Suprapubic skin (tissue), 4 donors: ENCODE results near the gene SMARCA4. TPM values are rescaled to one million over a fixed set of nuclear protein-coding genes. Genes with fewer than 3 reads are reported as not detected.

Source experiments
- DNase-seq, 2 donors: peaks; one replicate each; pipeline ENCODE4 v3.0.0-alpha.2; 2019; ENCODE audit warnings: low spot score in 2 of 2
- H3K27ac ChIP-seq: fragments of 200-600 bp; sonication (generic); one replicate; pipeline ENCODE4 v1.5.1; 2019
- H3K27me3 ChIP-seq: fragments of 200-600 bp; sonication (generic); one replicate; pipeline ENCODE4 v1.5.1; 2019
- H3K36me3 ChIP-seq: fragments of 200-600 bp; sonication (generic); one replicate; pipeline ENCODE4 v1.5.1; 2019
- H3K4me1 ChIP-seq: fragments of 200-600 bp; sonication (generic); one replicate; pipeline ENCODE4 v1.5.1; 2019
- H3K4me3 ChIP-seq: fragments of 200-600 bp; sonication (generic); one replicate; pipeline ENCODE4 v1.5.1; 2019; ENCODE audit warnings: mild to moderate bottlenecking
- H3K9me3 ChIP-seq: fragments of 200-600 bp; sonication (generic); one replicate; pipeline ENCODE4 v1.5.1; 2019
- CTCF ChIP-seq, 2 donors: fragments of 200-600 bp in 1 of 2; fragments of 450-650 bp in 1 of 2; sonication (generic) in 1 of 2; IDR thresholded peaks; one replicate each; pipeline ENCODE4 v1.5.1; 2016 to 2019; ENCODE audit warnings: antibody characterized with exemption in 2 of 2, mild to moderate bottlenecking in 1 of 2, moderate library complexity in 1 of 2
- EP300 ChIP-seq: sonication (generic); formaldehyde crosslinking; IDR thresholded peaks from one replicate; pipeline ENCODE4 v1.6.1; 2017; ENCODE audit warnings: antibody characterized with exemption
- POLR2A ChIP-seq, 2 donors: fragments of 450-650 bp; IDR thresholded peaks; one replicate each; pipeline ENCODE4 v1.6.1; 2017; ENCODE audit warnings: antibody characterized with exemption in 2 of 2, mild to moderate bottlenecking in 2 of 2, moderate library complexity in 2 of 2
- POLR2AphosphoS5 ChIP-seq, 3 donors: sonication (generic); formaldehyde crosslinking; IDR thresholded peaks; one replicate each; pipeline ENCODE4 v1.6.1; 2017; ENCODE audit warnings: antibody characterized with exemption in 3 of 3
- WGBS: methylation state at CpG from one replicate; pipeline ENCODE4 v1.1.5; 2018; 5-methylcytosine and 5-hydroxymethylcytosine counted together
- total RNA-seq, 4 donors: library from RNA; depleted of rRNA; stranded (reverse); fragments of >200 nt; gene quantifications; one replicate each; pipeline ENCODE4 v1.1.0, GENCODE V29; 2016

The SMARCA4 gene
- total RNA-seq, 4 donors from 2014 or later: 85.2 to 142 (median 101) TPM

DNA sequence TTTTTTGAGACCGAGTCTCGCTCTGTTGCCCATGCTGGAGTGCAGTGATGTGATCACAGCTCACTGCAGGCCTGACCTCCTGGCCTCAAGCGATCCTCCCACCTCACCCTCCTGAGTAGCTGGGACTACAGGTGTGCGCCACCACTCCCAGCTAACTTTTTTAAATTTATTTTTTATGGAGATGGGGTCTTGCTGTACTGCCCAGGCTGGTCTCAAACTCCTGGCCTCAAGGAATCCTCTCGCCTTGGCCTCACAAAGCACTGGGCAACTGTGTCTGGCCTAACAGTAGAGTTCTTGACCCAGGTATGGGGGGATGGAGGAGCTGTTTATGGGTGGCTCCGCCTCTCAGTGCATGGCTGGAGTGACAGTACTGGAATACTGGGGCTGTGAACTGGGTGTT lies 59.6 kb downstream of the SMARCA4 start:
- WGBS: 97% methylated on average over 6 of the region's 6 CpGs
- Histone ChIP-seq H3K27ac (no peak overlapping the region), H3K27me3 (no peaks in the 10 kb centered on the region), H3K4me3 (no peak overlapping the region), H3K36me3 (peaks cover 100% of the 10 kb centered on the region), H3K9me3 (no peaks in the 10 kb centered on the region), H3K4me1 (no peaks in the 10 kb centered on the region)
- TF ChIP-seq EP300: no peak
- no peak for TF ChIP-seq CTCF (IDR thresholded peaks at IDR 0.05)
- no peak for TF ChIP-seq POLR2AphosphoS5 (IDR thresholded peaks at IDR 0.05)
- TF ChIP-seq POLR2A (IDR thresholded peaks at IDR 0.05): no peak
- no peak for DNase-seq

GRCh38 chr19:11020982-11021759 lies 60.3 kb downstream of the SMARCA4 start:
- peaks cover 100% of the 10 kb centered on the region for H3K36me3 ChIP-seq

GRCh38 chr19:11021760-11022144 lies 60.9 kb downstream of the SMARCA4 start:
- Histone ChIP-seq H3K27me3 (no peaks in the 10 kb centered on the region), H3K27ac (no peak overlapping the region), H3K9me3 (no peaks in the 10 kb centered on the region), H3K36me3 (peaks cover 99% of the 10 kb centered on the region), H3K4me3 (no peak overlapping the region), H3K4me1 (no peaks in the 10 kb centered on the region)
- TF ChIP-seq POLR2A (IDR thresholded peaks at IDR 0.05) (no peak), EP300 (no peak), POLR2AphosphoS5 (IDR thresholded peaks at IDR 0.05) (no peak), CTCF (IDR thresholded peaks at IDR 0.05) (no peak)
- DNase-seq: no peak
- WGBS: 86% methylated on average over 15 of the region's 15 CpGs

More at GRCh38 chr19:11020982-11021759, 60.3 kb downstream of the SMARCA4 start:
- DNase-seq: no peak
- Histone ChIP-seq H3K4me1 (no peaks in the 10 kb centered on the region), H3K27ac (no peak overlapping the region), H3K9me3 (no peaks in the 10 kb centered on the region), H3K27me3 (no peaks in the 10 kb centered on the region), H3K4me3 (no peak overlapping the region)
- WGBS: 76% methylated on average over 8 of the region's 23 CpGs
- TF ChIP-seq CTCF (IDR thresholded peaks at IDR 0.05) (no peak), POLR2A (IDR thresholded peaks at IDR 0.05) (no peak), POLR2AphosphoS5 (IDR thresholded peaks at IDR 0.05) (no peak), EP300 (no peak)

DNA sequence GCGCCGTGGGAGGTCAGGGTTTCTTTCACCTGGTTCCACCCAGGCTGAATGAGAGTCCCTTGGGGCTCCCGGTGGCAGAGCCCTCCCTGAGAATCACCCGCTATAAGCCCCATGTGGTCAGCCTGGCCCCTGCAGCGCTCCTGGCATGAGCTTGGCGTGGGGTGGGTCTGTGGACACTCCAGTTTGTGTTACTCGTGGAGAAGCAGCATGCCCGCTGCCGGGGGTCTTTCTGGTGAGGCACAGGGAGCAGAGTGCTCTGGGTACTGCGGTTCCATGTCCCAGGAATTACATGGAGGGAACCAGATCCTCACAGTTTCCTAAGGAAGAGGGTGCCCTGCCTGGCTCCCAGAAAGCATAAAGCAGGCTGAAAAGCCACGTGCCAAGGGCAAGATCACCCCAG lies 62.2 kb downstream of the SMARCA4 start:
- TF ChIP-seq POLR2AphosphoS5 (IDR thresholded peaks at IDR 0.05) (no peak), EP300 (no peak), CTCF (IDR thresholded peaks at IDR 0.05) (no peak), POLR2A (IDR thresholded peaks at IDR 0.05) (no peak)
- Histone ChIP-seq H3K36me3 (peaks cover 99% of the 10 kb centered on the region), H3K4me1 (no peaks in the 10 kb centered on the region), H3K4me3 (no peak overlapping the region), H3K9me3 (no peaks in the 10 kb centered on the region), H3K27me3 (no peaks in the 10 kb centered on the region), H3K27ac (no peak overlapping the region)
- 91% methylated on average over 10 of the region's 11 CpGs for WGBS
- DNase-seq: no peak

- Histone ChIP-seq H3K36me3 (peaks cover 99% of the 10 kb centered on the region), H3K27me3 (no peaks in the 10 kb centered on the region), H3K4me3 (no peak overlapping the region), H3K9me3 (no peaks in the 10 kb centered on the region), H3K27ac (no peak overlapping the region), H3K4me1 (no peaks in the 10 kb centered on the region)
- WGBS: 90% methylated on average over 2 of the region's 7 CpGs
- DNase-seq: no peak
- no peak for TF ChIP-seq EP300
Measured at GRCh38 chr19:11023710-11024109, 62.9 kb downstream of the SMARCA4 start.
